ENCODE results near the gene PHF11.

The PHF11 gene

DNA sequence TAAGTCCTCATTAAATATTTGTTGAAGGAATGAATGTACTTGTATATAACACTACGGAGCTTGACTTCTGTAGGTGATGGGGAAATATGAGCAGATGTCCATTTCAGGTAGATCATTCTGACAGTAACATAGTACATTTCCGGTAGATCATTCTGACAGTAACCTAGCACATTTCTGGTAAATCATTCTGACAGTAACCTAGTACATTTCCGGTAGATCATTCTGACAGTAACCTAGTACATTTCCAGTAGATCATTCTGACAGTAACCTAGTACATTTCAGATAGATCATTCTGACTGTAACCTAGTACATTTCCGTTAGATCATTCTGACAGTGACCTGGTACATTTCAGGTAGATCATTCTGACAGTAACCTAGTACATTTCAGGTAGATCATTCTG is 2.5 kb downstream of the PHF11 start:
- no peak for DNase-seq (ENCODE audit: low read depth)

DNA sequence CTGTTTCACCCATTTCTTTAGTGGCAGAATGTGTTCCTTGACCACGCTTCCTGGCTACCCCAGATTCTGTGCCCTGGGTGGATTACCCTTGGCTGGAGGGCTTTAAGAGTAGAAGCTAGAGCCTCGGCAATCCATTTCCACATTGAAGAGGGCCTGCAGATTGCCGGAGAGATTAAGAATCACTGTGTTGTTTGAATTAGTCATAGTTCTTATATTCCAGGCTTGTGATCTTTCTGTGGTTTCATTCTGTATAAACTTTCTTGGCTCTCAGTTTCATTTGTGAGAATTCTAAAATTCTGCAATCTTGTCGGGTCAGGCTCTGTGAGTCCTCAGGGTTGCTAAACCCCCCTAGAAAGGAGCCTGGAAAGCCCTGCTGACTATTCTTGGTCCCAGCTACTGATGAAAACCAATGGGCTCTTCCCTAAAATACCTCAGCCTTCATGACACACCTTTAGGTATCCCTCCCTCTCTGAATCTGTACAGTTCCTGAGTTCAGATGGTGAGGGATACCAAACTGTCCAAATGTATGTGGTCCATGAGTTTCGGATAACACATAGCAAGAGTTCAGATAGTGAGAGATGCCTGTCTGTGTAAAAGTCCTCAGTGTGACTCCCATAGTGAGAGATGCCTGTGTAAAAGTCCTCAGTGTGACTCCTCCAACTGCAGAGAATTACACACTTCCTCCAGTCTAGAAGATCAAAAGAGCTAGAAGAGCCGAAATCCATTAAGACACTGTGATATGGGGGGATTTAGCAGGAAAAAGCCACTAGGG is 4.3 kb downstream of the PHF11 start:
- peak; percentile 58 for DNase-seq (ENCODE audit: low read depth)

DNA sequence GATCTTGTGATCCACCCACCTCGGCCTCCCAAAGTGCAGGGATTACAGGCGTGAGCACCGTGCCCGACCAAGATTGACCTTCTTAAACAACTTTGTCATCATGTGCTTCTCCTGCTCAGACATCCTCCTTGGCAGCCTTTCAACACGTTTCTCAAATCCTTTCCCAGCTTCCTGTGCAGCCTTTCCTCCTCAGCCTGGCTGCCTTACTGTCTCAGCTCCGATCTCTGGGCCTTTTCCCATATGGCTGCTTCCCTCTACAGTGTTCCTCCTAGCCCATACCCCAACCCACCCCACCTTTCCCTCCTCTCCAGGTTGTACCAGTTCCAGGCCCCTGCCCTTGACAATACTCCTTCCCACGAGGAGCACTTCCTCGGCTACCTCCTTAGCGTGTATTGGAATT is 7.2 kb downstream of the PHF11 start:
- no peak for DNase-seq (ENCODE audit: low read depth)

DNA sequence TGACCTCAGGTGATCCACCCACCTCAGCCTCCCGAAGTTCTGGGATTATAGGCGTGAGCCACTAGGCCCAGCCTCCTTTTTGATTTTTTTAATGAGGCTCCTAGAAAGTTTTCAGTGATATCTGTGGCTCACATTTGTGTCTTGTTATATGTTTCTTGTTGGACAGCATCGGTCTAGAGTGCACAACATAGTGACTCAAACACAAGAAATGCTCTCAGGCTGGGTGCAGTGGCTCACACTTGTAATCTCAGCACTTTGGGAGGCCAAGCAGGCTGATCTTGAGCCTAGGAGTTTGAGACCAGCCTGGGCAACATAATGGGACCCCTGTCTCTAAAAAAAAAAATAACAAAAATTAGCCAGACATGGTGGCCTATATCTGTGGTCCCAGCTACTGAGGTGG is 8.2 kb downstream of the PHF11 start:
- DNase-seq (ENCODE audit: low read depth): no peak

DNA sequence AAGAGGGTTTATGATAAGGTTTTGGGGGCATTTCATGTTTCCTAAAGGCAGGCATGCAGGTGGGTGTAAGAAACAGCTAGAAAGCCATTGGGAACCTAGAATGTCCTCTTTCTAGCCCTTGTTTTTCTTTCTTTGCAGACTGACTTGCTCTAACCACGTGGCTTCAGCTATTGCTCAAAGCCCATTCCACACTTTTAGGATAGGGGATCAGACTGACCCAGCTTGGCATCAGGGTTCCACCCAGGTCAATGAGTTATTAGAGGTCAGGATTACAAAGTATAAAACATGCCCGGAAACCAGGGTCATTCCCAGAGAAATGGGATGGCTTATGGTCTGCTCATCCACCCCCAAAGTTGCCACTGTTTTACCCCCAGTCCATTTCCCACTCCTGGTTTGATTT is 16.8 kb downstream of the PHF11 start:
- DNase-seq (ENCODE audit: low read depth): no peak

DNA sequence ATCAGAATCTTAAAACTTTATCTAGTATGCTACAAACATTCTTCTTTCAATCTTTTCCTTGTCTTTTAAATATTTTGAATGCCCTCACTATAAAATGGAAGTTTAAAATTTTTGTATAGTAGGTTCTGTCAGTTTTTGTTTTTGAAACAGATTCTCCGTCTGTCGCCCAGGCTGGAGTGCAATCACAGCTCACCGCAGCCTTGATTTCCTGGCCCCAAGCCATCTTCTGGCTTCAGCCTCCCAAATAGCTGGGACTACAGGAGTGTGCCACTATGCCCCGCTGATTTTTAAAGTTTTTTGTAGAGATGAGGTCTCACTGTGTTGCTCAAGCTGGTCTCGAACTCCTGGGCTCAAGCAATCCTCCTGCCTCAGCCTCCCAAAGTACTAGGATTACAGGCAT is 20.7 kb downstream of the PHF11 start:
- DNase-seq (ENCODE audit: low read depth): no peak

DNA sequence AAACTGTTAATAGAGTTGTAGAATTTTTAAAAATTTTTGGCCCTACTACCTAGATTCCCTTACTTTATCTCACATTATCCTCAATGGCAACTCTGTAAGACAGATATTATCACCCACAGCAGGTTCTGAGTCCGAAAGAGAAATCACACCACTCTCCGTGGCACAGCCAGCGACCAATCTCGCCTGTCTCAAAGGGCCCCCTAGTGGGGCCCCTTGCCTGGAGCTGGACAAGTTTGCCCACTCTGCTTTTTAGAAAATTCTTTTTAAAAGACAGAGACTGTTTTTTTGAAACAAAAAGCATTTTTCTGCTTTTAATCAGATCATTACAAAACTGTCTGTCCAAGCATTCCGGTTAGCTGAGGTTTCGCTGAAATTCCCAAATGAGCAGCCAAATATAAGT is 21.7 kb downstream of the PHF11 start:
- no peak for DNase-seq (ENCODE audit: low read depth)

DNA sequence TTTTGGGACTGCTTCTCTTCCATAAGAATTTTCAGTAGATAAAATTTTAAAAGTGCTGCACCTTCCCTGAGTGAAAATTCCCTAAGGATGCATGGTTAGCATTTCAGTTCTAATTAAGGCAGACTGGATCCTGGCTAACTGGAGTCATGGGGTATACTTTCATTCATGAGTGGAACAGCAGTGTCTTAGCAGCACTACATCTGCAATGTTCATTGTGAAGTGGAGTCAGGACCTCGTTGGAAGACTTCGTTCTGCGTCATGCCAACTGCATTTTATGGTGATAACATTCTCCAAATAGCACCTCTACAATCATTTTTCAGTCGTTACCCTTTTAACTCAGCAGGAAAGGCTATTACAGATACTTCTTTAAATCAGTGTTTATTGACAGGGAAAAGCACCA is 25.5 kb downstream of the PHF11 start:
- no peak for DNase-seq (ENCODE audit: low read depth)

DNA sequence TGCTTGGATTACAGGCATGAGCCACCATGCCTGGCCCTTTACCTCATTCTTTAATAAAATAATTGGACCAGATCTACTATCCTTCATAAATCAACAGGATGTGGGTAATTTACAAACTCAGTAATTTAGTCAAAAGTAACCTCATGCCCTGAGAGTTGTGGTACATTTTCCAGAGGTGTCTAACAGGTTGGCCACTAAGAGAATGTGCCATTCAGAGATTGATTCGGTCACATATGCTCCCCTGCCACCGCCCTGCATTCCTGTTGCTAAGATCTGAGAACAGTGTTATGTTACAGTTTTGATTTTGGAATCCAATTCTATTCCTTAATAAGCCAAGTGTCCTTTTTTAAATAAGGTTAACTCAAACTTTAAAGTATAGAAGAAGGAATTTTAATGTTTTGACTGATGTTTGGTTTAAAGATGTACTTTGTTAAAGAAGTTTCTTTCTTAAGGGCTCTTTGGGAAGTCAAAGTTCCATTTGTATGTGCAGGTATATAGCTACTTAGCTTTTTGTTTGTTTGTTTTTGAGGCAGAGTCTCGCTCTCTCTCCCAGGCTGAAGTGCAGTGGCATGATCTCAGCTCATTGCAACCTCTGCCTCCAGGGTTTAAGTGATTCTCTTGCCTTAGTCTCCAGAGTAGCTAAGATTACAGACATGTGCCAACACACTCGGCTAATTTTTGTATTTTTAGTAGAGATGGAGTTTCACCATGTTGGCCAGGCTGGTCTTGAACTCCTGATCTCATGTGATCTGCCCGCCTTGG is 29.2 kb downstream of the PHF11 start:
- DNase-seq (ENCODE audit: low read depth): no peak

DNA sequence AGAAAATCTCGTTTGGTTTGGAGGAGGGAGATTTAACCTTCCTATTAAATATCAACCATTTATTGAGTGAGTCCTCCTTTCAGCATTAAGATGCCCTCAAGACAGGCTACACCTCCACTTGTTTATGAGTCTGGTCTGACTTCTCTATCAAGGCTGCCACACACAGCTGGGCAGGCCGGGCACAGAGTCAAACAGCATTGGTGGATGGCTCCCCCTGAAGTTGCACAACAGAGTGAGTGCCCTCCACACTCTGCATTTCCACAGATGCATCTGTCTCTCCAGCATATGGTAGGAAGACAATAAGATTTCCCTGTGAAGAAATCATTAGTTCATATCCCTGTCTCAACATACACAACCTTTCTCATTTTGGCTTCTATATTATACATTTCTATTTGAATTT is 31.4 kb downstream of the PHF11 start:
- DNase-seq (ENCODE audit: low read depth): no peak

DNA sequence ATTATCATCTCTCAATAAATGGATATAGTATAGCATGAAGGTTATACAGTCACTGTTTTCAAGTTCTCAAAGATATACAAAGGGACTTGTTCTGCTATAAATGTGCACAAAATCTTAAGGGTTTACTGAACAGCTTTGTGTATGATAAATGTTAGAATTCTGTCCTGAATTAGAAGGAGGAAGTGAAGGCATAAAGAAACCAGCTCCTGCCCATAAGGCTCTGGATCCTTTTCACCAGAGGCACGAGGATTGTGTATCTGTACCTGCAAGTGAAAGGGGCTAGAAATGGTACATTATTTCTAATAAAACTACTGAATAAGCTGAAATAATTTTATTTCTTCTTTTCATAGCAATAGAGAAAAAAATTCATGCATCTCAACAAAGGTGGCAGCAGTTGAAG is 32.4 kb downstream of the PHF11 start:
- no peak for DNase-seq (ENCODE audit: low read depth)

DNA sequence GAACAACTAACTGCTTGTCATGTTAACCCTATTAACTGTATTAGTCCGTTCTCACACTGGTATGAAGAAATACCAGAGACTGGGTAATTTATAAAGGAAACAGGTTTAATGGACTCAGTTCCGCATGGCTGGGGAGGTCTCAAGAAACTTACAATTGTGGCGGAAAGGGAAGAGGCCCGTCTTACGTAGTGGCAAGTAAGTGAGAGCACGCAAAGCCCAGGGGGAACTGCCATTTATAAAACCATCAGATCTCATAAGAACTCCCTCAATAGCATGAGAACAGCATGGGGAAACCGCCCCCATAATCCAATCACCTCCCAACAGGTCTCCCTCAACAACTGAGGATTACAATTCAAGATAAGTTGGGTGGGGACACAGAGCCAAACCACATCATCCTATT is 34.7 kb downstream of the PHF11 start:
- DNase-seq (ENCODE audit: low read depth): no peak

DNA sequence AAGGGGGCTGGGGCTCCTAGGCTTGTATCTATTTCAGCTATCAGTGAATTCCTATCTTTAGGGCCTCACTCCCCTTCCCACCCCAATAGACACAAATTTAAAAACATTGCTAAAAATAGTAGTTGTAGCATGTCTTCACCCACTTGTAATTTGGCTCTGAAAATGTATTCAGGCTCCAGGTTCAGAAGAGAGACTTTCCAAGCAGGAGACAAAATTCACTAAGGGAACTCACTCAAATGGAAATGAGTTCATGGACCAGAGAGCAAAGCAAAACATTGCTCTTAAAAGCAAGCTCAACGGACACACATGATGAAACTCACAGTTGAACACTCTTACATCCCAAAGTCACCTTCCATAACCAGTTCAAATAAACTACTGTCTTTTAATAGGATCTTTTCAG is 36.8 kb downstream of the PHF11 start:
- DNase-seq (ENCODE audit: low read depth): no peak

DNA sequence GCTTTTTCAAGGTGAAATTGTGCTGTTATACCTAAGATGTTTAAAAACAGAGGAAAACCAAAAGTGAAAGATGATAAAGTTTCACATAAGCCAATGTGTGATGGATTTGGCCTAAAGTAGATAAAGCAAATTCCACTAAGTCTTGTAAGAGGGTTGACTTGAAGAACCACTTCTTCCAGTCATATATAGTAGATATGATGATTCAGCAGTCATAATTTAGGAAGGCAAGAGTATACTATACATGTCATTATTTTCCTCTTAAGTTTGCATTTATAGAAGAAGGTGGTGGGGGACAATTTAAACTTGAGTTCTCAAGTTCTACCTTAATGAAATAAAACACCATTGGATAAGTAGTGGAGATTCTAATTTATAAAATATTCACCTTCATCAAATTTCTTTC is 37.3 kb downstream of the PHF11 start:
- DNase-seq (ENCODE audit: low read depth): no peak

DNA sequence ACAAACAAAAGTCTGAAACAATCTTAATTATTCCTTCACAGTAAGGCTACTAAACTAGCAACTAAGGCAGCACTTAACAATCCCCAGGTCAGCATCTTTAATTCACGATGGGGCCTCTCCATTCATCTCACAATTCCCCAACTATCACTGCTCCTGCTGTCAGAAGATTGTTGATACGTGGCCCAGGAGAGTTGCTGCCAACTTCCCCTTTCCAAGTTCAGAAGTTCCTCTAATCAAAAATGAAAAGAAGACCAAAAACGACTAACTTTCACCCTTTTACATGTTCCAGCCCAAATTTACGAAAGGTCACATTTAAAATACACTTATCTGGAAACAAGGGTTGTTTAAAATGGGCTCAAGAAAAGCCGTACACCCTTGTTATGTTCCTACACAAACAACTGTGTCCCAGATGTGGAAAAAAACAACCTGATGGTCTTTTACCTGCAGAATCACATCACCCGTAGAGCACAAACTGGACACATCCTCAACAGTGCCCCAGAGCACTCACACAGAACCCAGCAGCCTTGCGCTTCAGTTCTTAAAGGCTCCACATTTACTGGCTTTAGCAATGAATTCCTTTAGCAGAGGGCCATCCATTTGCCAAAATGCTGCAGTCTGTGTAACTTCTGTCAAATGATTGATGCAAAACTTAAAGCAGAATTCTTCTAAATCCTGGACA is 38.0 kb downstream of the PHF11 start:
- no peak for DNase-seq (ENCODE audit: low read depth)

DNA sequence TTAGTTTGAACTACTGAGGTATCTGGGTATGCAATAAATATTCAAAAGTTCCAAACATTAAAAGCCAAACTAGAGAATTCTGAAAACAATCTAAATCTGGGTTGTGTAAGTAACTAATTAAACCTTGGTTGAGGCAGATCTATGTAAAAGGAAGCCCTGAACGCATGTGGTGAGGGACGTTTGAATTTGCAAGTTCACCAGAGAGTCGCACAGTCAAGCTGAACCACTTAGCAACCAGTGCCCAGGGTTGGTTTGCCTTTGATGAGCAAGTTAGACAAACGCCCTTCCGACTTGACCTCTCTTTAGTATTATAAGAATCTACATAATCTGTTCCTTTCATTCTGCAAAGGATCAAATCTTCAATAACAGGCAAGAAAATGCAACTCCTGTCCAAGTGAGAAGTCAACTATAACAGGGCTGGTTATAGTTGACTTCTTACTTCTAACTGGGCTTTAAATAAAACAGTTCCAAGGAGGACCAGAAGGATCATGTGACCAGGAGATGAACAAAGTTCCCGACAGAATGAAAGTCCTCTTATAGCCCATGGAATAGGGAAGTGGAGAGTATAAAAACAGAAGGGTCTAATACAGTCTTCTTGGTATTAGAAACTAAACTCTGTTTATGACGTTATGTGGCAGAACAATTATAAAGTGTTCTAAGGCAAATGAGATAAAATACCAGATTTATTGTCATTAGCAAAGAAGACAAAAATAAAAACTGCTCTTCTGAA is 40.6 kb downstream of the PHF11 start:
- DNase-seq (ENCODE audit: low read depth): no peak

DNA sequence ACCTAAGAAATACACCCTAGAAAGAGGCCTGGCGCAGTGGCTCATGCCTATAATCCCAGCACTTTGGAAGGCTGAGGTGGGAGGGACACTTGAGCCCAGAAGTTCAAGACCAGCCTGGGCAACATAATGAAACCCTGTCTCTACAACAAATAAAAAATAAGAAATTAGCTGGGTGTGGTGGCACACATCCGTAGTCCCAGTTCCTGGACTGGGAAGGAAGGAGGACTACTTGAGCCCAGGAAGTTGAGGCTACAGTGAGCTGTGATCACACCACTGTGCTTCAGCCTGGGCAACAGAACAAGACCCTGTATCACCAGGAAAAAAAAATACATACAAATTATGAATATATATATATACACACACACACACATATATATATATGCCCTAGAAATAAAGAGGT is 42.7 kb downstream of the PHF11 start:
- DNase-seq (ENCODE audit: low read depth): no peak

DNA sequence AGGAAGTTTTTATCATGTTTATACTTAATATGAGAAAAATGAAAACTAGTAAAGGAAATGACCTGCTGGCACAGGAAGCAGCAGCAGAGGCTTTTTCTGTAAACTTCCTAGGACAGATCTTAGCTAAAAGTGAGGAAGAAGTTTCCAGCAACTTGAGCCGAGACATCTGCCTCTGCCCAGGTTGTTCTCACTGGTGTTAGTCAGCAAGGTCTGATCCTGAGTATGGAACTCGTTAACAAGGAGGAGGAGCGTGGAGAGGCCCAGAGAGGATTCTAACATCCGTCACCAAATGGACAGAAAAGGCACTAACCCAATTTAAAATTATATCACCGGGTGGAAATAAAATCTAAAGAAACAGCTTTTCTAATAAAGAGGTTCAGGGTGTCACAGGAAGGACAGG is 43.6 kb downstream of the PHF11 start:
- DNase-seq (ENCODE audit: low read depth): no peak

DNA sequence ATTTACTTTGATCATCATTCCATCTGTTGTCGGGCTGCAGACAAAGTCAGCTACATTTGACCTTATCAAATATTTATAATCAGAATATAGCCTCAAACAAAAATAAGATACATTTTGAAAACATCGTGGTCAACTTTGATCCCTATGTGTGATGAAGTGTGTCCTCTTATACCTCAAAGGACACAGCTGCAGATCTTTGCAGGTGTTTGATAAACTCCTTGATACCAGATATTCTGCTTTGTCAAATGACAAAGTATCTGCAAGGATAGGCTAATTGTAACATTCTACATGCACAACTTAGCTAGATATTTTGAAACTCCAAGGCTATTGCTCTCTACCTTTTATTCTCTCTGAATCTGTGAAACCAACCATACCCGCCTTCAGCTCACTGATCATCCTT is 44.0 kb downstream of the PHF11 start:
- DNase-seq (ENCODE audit: low read depth): no peak

DNA sequence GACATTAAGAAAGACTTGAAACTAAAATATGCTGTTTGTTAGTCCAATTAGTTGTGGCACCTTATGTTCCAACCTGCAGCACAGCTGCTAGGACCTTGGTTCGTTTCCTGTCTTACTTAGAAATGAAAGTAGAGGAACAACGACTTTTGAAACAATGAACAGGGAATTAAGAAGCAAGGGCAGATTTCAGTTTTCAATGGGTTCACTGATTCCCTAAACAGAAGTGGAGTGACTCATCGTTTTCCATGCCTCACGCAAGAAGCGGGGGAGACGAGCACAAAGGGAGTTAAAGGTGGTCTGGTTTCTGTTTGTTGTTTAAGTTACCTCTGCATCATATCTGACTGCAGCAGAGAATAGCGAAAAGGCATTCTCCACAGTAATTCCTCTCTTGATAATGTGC is 44.8 kb downstream of the PHF11 start:
- DNase-seq (ENCODE audit: low read depth): no peak

DNA sequence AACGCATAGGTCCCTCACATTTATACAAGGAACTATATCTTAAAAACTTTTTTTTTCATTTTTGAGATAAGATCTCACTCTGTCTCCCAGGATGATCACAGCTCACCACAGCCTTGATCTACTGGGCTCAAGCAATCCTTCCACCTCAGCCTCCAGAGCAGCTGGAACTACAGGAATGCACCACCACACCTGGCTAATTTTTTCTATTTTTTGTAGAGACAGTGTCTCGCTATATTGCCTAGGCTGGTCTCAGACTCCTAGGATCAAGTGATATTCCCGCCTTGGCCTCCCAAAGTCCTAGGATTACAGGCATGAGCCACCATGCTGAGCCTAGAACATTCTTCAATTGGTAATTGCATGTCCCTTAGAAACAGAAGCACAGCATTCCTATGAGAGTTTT is 47.9 kb downstream of the PHF11 start:
- no peak for DNase-seq (ENCODE audit: low read depth)

DNA sequence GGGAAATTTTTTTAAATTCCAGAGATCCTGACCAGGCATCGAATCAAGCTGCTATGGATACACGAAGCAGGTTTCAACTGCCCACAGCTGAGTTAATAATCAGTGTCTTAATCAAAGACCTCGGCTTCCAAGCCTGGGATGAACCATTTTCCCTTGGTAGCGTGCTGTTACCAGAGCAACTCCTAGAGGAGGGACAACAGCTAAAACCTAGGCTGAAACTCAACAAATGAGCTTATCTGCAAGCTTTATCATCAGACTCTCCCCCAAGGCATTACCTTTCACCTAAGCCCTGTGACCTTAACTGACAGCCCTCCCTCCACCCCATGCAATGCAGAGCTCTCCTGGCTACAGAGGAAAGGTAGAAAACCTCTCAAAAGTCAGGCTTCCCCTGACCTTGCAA is 49.9 kb downstream of the PHF11 start:
- DNase-seq (ENCODE audit: low read depth): no peak

DNA sequence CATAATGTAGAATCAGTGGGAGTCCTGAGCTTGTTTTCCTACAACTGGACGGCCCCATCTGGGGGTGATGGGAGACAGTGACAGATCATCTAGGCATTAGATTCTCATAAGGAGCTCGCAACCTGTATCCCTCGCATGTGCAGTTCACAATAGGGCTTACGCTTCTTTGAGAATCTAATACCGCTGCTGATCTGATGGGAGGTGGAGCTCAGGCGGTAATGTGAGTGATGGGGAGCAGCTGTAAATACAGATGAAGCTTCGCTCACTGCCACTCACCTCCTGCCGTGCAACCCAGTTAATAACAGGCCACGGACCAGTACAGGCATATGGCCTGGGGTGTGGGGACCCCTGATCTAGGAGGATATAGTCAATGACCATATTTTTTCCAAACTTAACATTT is 50.8 kb downstream of the PHF11 start:
- no peak for DNase-seq (ENCODE audit: low read depth)
